Vagina (tissue), 2 donors: ENCODE measurements around the gene TLE5. TPM values are rescaled to one million over a fixed set of nuclear protein-coding genes. Genes with fewer than 3 reads are reported as not detected.

Source experiments
- DNase-seq, 2 donors: peaks; one replicate each; pipeline ENCODE4 v3.0.0-alpha.2; 2017; ENCODE audit errors: extremely low spot score in 2 of 2
- H3K27ac ChIP-seq: fragments of 200-600 bp; sonication (generic); one replicate; pipeline ENCODE4 v1.5.1; 2019
- H3K27me3 ChIP-seq: fragments of 200-600 bp; sonication (generic); one replicate; pipeline ENCODE4 v1.5.1; 2019
- H3K36me3 ChIP-seq, 2 donors: fragments of 200-600 bp; sonication (generic); one replicate each; pipeline ENCODE4 v1.5.1; 2017 to 2019
- H3K4me1 ChIP-seq: fragments of 200-600 bp; sonication (generic); one replicate; pipeline ENCODE4 v1.5.1; 2019
- H3K4me3 ChIP-seq, 2 donors: fragments of 200-600 bp; sonication (generic); 1 replicate in 1 of 2; 2 replicates in 1 of 2; pipeline ENCODE4 v1.5.1; 2016 to 2019
- H3K9me3 ChIP-seq: fragments of 200-600 bp; sonication (generic); one replicate; pipeline ENCODE4 v1.5.1; 2019
- CTCF ChIP-seq, 3 experiments: fragments of 450-650 bp in 2 of 3; fragments of 200-600 bp in 1 of 3; sonication (generic) in 1 of 3; IDR thresholded peaks; one replicate each; pipeline ENCODE4 v1.5.1; 2017 to 2019; ENCODE audit warnings: antibody characterized with exemption in 3 of 3, mild to moderate bottlenecking in 2 of 3, moderate library complexity in 2 of 3
- POLR2A ChIP-seq, 2 donors: fragments of 450-650 bp; IDR thresholded peaks; one replicate each; pipeline ENCODE4 v1.6.1; 2017; ENCODE audit warnings: antibody characterized with exemption in 2 of 2, mild to moderate bottlenecking in 2 of 2, moderate library complexity in 2 of 2
- POLR2AphosphoS5 ChIP-seq, 2 donors: sonication (generic); formaldehyde crosslinking; IDR thresholded peaks; one replicate each; pipeline ENCODE4 v1.9.0; 2017; ENCODE audit warnings: antibody characterized with exemption in 2 of 2, mild to moderate bottlenecking in 2 of 2, low read depth in 1 of 2; ENCODE audit not compliant: insufficient read depth in 1 of 2
- intact Hi-C: fragments of 100-400 bp; cut with DNase I; formaldehyde crosslinking; loops from one replicate; pipeline ENCODE4 v1.15.1; 2023
- total RNA-seq: library from RNA; depleted of rRNA; stranded (reverse); fragments of >200 nt; gene quantifications from one replicate; pipeline ENCODE4 v1.2.3, GENCODE V29; 2016

The TLE5 gene
- total RNA-seq, 1 donor from 2014 or later = 451 TPM

GRCh38 chr19:3006075-3006767 lies 56.1 kb downstream of the TLE5 start:
- TF ChIP-seq CTCF (IDR thresholded peaks at IDR 0.05) (no peak), POLR2AphosphoS5 (IDR thresholded peaks at IDR 0.05; ENCODE audit: insufficient read depth in 1 of 2, low read depth in 1 of 2) (no peak), POLR2A (IDR thresholded peaks at IDR 0.05) (no peak)
- no peaks in the 10 kb centered on the region for H3K9me3 ChIP-seq
- no peaks in the 10 kb centered on the region for H3K27me3 ChIP-seq
- H3K4me3 ChIP-seq = no peak overlapping the region
- no peak for DNase-seq
- H3K36me3 ChIP-seq = peaks cover 0 to 10% of the 10 kb centered on the region in 2 donors
- no peaks in the 10 kb centered on the region for H3K4me1 ChIP-seq
- intact Hi-C loops = no loop called here
- no peak overlapping the region for H3K27ac ChIP-seq

- Histone ChIP-seq H3K27ac (no peak overlapping the region), H3K36me3 (peaks cover 0 to 10% of the 10 kb centered on the region in 2 donors), H3K4me3 (no peak overlapping the region), H3K27me3 (no peaks in the 10 kb centered on the region), H3K9me3 (no peaks in the 10 kb centered on the region), H3K4me1 (no peaks in the 10 kb centered on the region)
- no peak for TF ChIP-seq POLR2A (IDR thresholded peaks at IDR 0.05)
- TF ChIP-seq CTCF (IDR thresholded peaks at IDR 0.05) = no peak
- no peak for TF ChIP-seq POLR2AphosphoS5 (IDR thresholded peaks at IDR 0.05; ENCODE audit: insufficient read depth in 1 of 2, low read depth in 1 of 2)
- DNase-seq = no peak
- intact Hi-C loops = no loop called here
Measured at GRCh38 chr19:3005345-3005744, 57.0 kb downstream of the TLE5 start.

GRCh38 chr19:3004522-3004921 lies 57.8 kb downstream of the TLE5 start:
- Histone ChIP-seq H3K4me3 (no peak overlapping the region), H3K4me1 (no peaks in the 10 kb centered on the region), H3K27me3 (no peaks in the 10 kb centered on the region), H3K36me3 (peaks cover 0 to 10% of the 10 kb centered on the region in 2 donors), H3K27ac (no peak overlapping the region), H3K9me3 (no peaks in the 10 kb centered on the region)
- intact Hi-C loops = no loop called here
- DNase-seq = no peak
- TF ChIP-seq POLR2A (IDR thresholded peaks at IDR 0.05) = no peak
- no peak for TF ChIP-seq CTCF (IDR thresholded peaks at IDR 0.05)
- TF ChIP-seq POLR2AphosphoS5 (IDR thresholded peaks at IDR 0.05; ENCODE audit: insufficient read depth in 1 of 2, low read depth in 1 of 2) = no peak

- H3K36me3 ChIP-seq = no peaks in the 10 kb centered on the region
Measured at GRCh38 chr19:3003046-3003445, 59.2 kb downstream of the TLE5 start.

More at GRCh38 chr19:3003046-3003445, 59.2 kb downstream of the TLE5 start:
- Histone ChIP-seq H3K27ac (no peak overlapping the region), H3K9me3 (no peaks in the 10 kb centered on the region), H3K4me3 (no peak overlapping the region), H3K27me3 (no peaks in the 10 kb centered on the region), H3K4me1 (no peaks in the 10 kb centered on the region)
- DNase-seq = no peak
- intact Hi-C loops = no loop called here
- TF ChIP-seq POLR2AphosphoS5 (IDR thresholded peaks at IDR 0.05; ENCODE audit: insufficient read depth in 1 of 2, low read depth in 1 of 2) (no peak), POLR2A (IDR thresholded peaks at IDR 0.05) (no peak), CTCF (IDR thresholded peaks at IDR 0.05) (no peak)

Other genes with a start within 250 kb of the TLE5 start
- 6.9 TPM for gene ZNF554, start 242.6 kb downstream of the TLE5 start, total RNA-seq
- 3.7 TPM for gene ZNF555, start 221.0 kb downstream of the TLE5 start, total RNA-seq
- gene ZNF556, start 195.2 kb downstream of the TLE5 start, total RNA-seq = not detected
- 7.4 TPM for gene ZNF57, start 161.6 kb downstream of the TLE5 start, total RNA-seq
- 6.4 TPM for gene ZNF77, start 117.5 kb downstream of the TLE5 start, total RNA-seq
- 10.6 TPM for gene TLE6, start 84.9 kb downstream of the TLE5 start, total RNA-seq
- 28.2 TPM for gene TLE2, start 33.2 kb downstream of the TLE5 start, total RNA-seq
- 33.6 TPM for gene GNA11, start 31.9 kb upstream of the TLE5 start, total RNA-seq
- 28.2 TPM for gene GNA15, start 73.5 kb upstream of the TLE5 start, total RNA-seq
- not detected for gene S1PR4, start 116.3 kb upstream of the TLE5 start, total RNA-seq
- gene NCLN, start 123.4 kb upstream of the TLE5 start, total RNA-seq = 34.9 TPM
- not detected for gene CELF5, start 162.2 kb upstream of the TLE5 start, total RNA-seq